Peyer's patch (tissue), 4 donors: ENCODE measurements around the gene TUBGCP2.

ENCODE experiments used
- CTCF ChIP-seq, 6 experiments: fragments of 450-650 bp in 4 of 6; fragments of 200-600 bp in 2 of 6; sonication (generic) in 1 of 6; IDR thresholded peaks; one replicate each; pipeline ENCODE4 v1.5.1; 2017 to 2019; ENCODE audit warnings: antibody characterized with exemption in 6 of 6, mild to moderate bottlenecking in 3 of 6, moderate library complexity in 1 of 6
- POLR2A ChIP-seq, 2 donors: fragments of 450-650 bp; IDR thresholded peaks; one replicate each; pipeline ENCODE4 v1.5.1; 2017; ENCODE audit warnings: antibody characterized with exemption in 2 of 2, mild to moderate bottlenecking in 2 of 2, moderate library complexity in 2 of 2

GRCh38 chr10:133334503-133335245 is 26.0 kb upstream of the TUBGCP2 start:
- TF ChIP-seq CTCF (IDR thresholded peaks at IDR 0.05) (no peak), POLR2A (IDR thresholded peaks at IDR 0.05) (no peak)
